IMR-90 (cell line): ENCODE data around the gene CA9. TPM values are rescaled to one million over a fixed set of nuclear protein-coding genes. Genes with fewer than 3 reads are reported as not detected.

Experiments
- CHD1 ChIP-seq: IDR thresholded peaks from 2 replicates; pipeline ENCODE4 v1.6.1; 2012; ENCODE audit warnings: low read depth, low read length, improper control_type of control experiment
- FOS ChIP-seq: fragments of 150-350 bp; IDR thresholded peaks from 2 replicates; pipeline ENCODE4 v1.6.1; 2016; ENCODE audit warnings: low read depth, low read length
- RAD21 ChIP-seq: IDR thresholded peaks from 2 replicates; pipeline ENCODE4 v1.6.1; 2012; ENCODE audit warnings: low read length, improper control_type of control experiment
- polyA plus RNA-seq, 3 experiments: library from polyadenylated mRNA; depleted of rRNA; stranded (reverse); fragments of >200 nt; gene quantifications; 2 replicates each; pipeline ENCODE4 v1.2.3, GENCODE V29; 2012; ENCODE audit warnings: low replicate concordance in 1 of 3
- total RNA-seq: library from RNA; depleted of rRNA; stranded (reverse); fragments of >200 nt; gene quantifications from 2 replicates; pipeline ENCODE4 v1.2.3, GENCODE V29; 2012

CA9 gene
- total and polyA plus RNA-seq, 2 of the 4 experiments (the other 2 are of a cell fraction) = 0.54 to 3.9 TPM

DNA sequence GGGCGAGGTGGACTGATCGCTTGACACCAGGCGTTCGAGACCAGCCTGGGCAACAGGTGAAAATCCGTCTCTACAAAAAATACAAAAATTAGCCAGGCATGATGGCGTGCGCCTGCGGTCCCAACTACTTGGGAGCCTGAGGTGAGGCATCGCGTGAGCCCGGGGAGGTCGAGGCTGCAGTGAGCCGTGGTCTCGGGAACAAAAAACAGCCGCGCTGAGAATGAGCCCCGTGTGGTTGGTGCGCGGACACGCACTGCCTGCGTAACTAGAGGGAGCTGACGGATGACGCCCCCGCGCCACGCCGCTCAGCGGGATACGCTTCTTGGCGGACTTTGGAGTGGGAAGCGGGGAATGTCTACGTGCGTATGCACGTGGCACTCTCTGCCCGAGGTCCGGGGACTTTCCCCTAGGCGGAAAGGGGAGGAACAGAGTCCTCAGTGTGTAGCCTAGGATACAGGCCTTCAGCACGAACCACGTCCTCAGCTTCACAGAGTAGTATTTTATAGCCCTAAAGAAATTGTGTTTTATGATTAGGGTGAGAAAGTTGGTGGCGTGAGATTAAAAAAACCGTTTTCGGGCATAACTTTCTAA lies 16.1 kb upstream of the CA9 start, which contains the start of gene RMRP (continued):
- TF ChIP-seq CHD1 (no peak; the same call in 1 of the 2 replicates), FOS (peak; percentile 84), RAD21 (peak; percentile 28; the same call in 1 of the 2 replicates)
